IMR-90 (cell line): Measurements from ENCODE around the gene CATSPER1. TPM values are rescaled to one million over a fixed set of nuclear protein-coding genes. Genes with fewer than 3 reads are reported as not detected.

Experiments
- ATAC-seq: fragments of 200-7000 bp; cut with Tn5 transposase; 2 replicates; pipeline ENCODE4 v1.9.1; 2020; ENCODE audit warnings: low read depth, mild to moderate bottlenecking, moderate library complexity
- BruUV-seq: library from RNA; stranded (reverse); fragments of 400-500 nt; replicated peaks from 2 replicates; lab custom pipeline; 2021; lab: Mats Ljungman, UMichigan
- CTCF ChIA-PET: fragments of 300-600 bp; formaldehyde crosslinking; extraction: SDS; loops from one replicate; lab custom pipeline; 2021; ENCODE audit warnings: antibody characterized with exemption; lab: Yijun Ruan, JAX
- POLR2A ChIA-PET: fragments of 300-600 bp; sonication (Branson Sonifier 250); formaldehyde crosslinking; loops from one replicate; lab custom pipeline; 2022; ENCODE audit warnings: antibody characterized with exemption; ENCODE audit not compliant: unreplicated experiment; lab: Charles Lee
- DNase-seq: peaks from one replicate; pipeline ENCODE4 v3.0.0; 2013
- H2AFZ ChIP-seq: replicated peaks from 2 replicates; pipeline ENCODE3; 2013; ENCODE audit warnings: low read length, mild to moderate bottlenecking; ENCODE audit not compliant: poor library complexity
- H2AK5ac ChIP-seq: 2 replicates; pipeline ENCODE4 v1.6.1; 2013; ENCODE audit warnings: low read depth, low read length, inconsistent platforms
- H2AK9ac ChIP-seq: replicated peaks from 2 replicates; pipeline ENCODE3; 2013; ENCODE audit warnings: mild to moderate bottlenecking, low read depth, low read length, moderate library complexity; ENCODE audit not compliant: poor library complexity
- H2BK120ac ChIP-seq: 2 replicates; pipeline ENCODE4 v1.6.1; 2013; ENCODE audit warnings: low read depth, low read length, inconsistent platforms
- H2BK15ac ChIP-seq: 3 replicates; pipeline ENCODE4 v1.6.1; 2013; ENCODE audit warnings: low read depth, low read length, inconsistent platforms
- H2BK20ac ChIP-seq: 2 replicates; pipeline ENCODE4 v1.6.1; 2013; ENCODE audit warnings: low read depth, mild to moderate bottlenecking, inconsistent platforms, low read length, moderate library complexity
- H2BK5ac ChIP-seq: 2 replicates; pipeline ENCODE4 v1.6.1; 2013; ENCODE audit warnings: mild to moderate bottlenecking, low read depth, low read length, inconsistent platforms; ENCODE audit not compliant: poor library complexity, severe bottlenecking
- H3K14ac ChIP-seq: replicated peaks from 2 replicates; pipeline ENCODE4 v1.6.1; 2013; ENCODE audit warnings: low read depth, low read length, inconsistent platforms
- H3K18ac ChIP-seq: 2 replicates; pipeline ENCODE4 v1.6.1; 2013; ENCODE audit warnings: low read depth, low read length, control low read depth
- H3K23ac ChIP-seq: 2 replicates; pipeline ENCODE4 v1.6.1; 2013; ENCODE audit warnings: low read depth, low read length, inconsistent platforms
- H3K27ac ChIP-seq: 2 replicates; pipeline ENCODE4 v1.5.1; 2013; ENCODE audit warnings: mild to moderate bottlenecking, control low read depth, low read length; ENCODE audit not compliant: insufficient read depth
- H3K27me3 ChIP-seq: 2 replicates; pipeline ENCODE4 v1.6.1; 2013; ENCODE audit warnings: low read length; ENCODE audit not compliant: control insufficient read depth, insufficient read depth
- H3K36me3 ChIP-seq: 2 replicates; pipeline ENCODE4 v1.6.1; 2013; ENCODE audit warnings: low read length, mixed read lengths; ENCODE audit not compliant: control insufficient read depth, insufficient read depth
- H3K4ac ChIP-seq: 2 replicates; pipeline ENCODE4 v1.6.1; 2013; ENCODE audit warnings: low read depth, low read length, inconsistent platforms
- H3K4me1 ChIP-seq: 2 replicates; pipeline ENCODE4 v1.6.1; 2013; ENCODE audit warnings: low read length, mixed read lengths; ENCODE audit not compliant: control insufficient read depth, insufficient read depth
- H3K4me2 ChIP-seq: 2 replicates; pipeline ENCODE4 v1.6.1; 2013; ENCODE audit warnings: low read depth, mild to moderate bottlenecking, control low read depth, low read length, moderate library complexity
- H3K4me3 ChIP-seq: 2 replicates; pipeline ENCODE4 v1.5.1; 2013; ENCODE audit warnings: low read depth, mild to moderate bottlenecking, control low read depth, low read length, moderate library complexity; ENCODE audit not compliant: insufficient read depth
- H3K56ac ChIP-seq: 2 replicates; pipeline ENCODE4 v1.6.1; 2013; ENCODE audit warnings: low read length, inconsistent platforms; ENCODE audit not compliant: insufficient read depth; ENCODE audit errors: extremely low read depth
- H3K79me1 ChIP-seq, 2 experiments: 2 replicates each; pipeline ENCODE4 v1.6.1; 2013; ENCODE audit warnings: low read length in 2 of 2, inconsistent platforms in 1 of 2, low read depth in 1 of 2
- H3K9ac ChIP-seq: 2 replicates; pipeline ENCODE4 v1.6.1; 2013; ENCODE audit warnings: low read depth, low read length, control low read depth
- H3K9me1 ChIP-seq: 2 replicates; pipeline ENCODE4 v1.6.1; 2013; ENCODE audit warnings: low read length, inconsistent platforms; ENCODE audit not compliant: insufficient read depth
- H3K9me3 ChIP-seq: 2 replicates; pipeline ENCODE4 v1.6.1; 2013; ENCODE audit warnings: low read length; ENCODE audit not compliant: control insufficient read depth, insufficient read depth
- H4K20me1 ChIP-seq: 2 replicates; pipeline ENCODE4 v1.6.1; 2013; ENCODE audit warnings: low read length, inconsistent platforms; ENCODE audit not compliant: insufficient read depth
- H4K5ac ChIP-seq: 2 replicates; pipeline ENCODE4 v1.6.1; 2013; ENCODE audit warnings: mild to moderate bottlenecking, low read depth, low read length, control low read depth
- H4K8ac ChIP-seq, 2 experiments: 2 replicates each; pipeline ENCODE4 v1.6.1; 2013; ENCODE audit warnings: low read depth in 2 of 2, low read length in 2 of 2, control low read depth in 1 of 2, inconsistent platforms in 1 of 2
- H4K91ac ChIP-seq: 2 replicates; pipeline ENCODE4 v1.6.1; 2013; ENCODE audit warnings: low read depth, low read length, inconsistent platforms; ENCODE audit not compliant: insufficient read depth
- BHLHE40 ChIP-seq: fragments of 150-350 bp; IDR thresholded peaks from 2 replicates; pipeline ENCODE4 v1.6.1; 2016; ENCODE audit warnings: mild to moderate bottlenecking, low read depth, low read length
- CHD1 ChIP-seq: IDR thresholded peaks from 2 replicates; pipeline ENCODE4 v1.6.1; 2012; ENCODE audit warnings: low read depth, low read length, improper control_type of control experiment
- FOS ChIP-seq: fragments of 150-350 bp; IDR thresholded peaks from 2 replicates; pipeline ENCODE4 v1.6.1; 2016; ENCODE audit warnings: low read depth, low read length
- MAZ ChIP-seq: IDR thresholded peaks from 2 replicates; pipeline ENCODE4 v1.6.1; 2012; ENCODE audit warnings: low read depth, mild to moderate bottlenecking, low read length, improper control_type of control experiment, moderate library complexity, borderline replicate concordance
- NFE2L2 ChIP-seq: fragments of 150-350 bp; IDR thresholded peaks from 2 replicates; pipeline ENCODE4 v1.6.1; 2016; ENCODE audit warnings: low read depth, mild to moderate bottlenecking, low read length
- RAD21 ChIP-seq: IDR thresholded peaks from 2 replicates; pipeline ENCODE4 v1.6.1; 2012; ENCODE audit warnings: low read length, improper control_type of control experiment
- WGBS, 2 experiments: methylation state at CpG; one replicate each; pipeline versions ENCODE4 v1.1.5 to v1.1.7; 2013; ENCODE audit warnings: missing lambda C conversion rate in 2 of 2; ENCODE audit not compliant: insufficient read length in 1 of 2; ENCODE audit errors: extremely low coverage in 2 of 2; 5-methylcytosine and 5-hydroxymethylcytosine counted together
- dilution Hi-C: fragments of 300-500 bp; cut with HindIII; formaldehyde crosslinking; loops from one replicate; pipeline ENCODE4 v1.14.3; 2018; ENCODE audit warnings: low sequenced_read_pairs; ENCODE audit not compliant: unreplicated experiment
- in situ Hi-C: fragments of 300-500 bp; cut with MboI; formaldehyde crosslinking; loops from 3 replicates; pipeline ENCODE4 v1.14.3; 2019; ENCODE audit warnings: low sequenced_read_pairs, inconsistent platforms, mixed read lengths
- intact Hi-C: fragments of 100-400 bp; cut with micrococcal nuclease; formaldehyde crosslinking; loops from 2 replicates; pipeline ENCODE4 v1.10.0; 2022
- polyA plus RNA-seq, 3 experiments: library from polyadenylated mRNA; depleted of rRNA; stranded (reverse); fragments of >200 nt; gene quantifications; 2 replicates each; pipeline ENCODE4 v1.2.3, GENCODE V29; 2012; ENCODE audit warnings: low replicate concordance in 1 of 3
- total RNA-seq: library from RNA; depleted of rRNA; stranded (reverse); fragments of >200 nt; gene quantifications from 2 replicates; pipeline ENCODE4 v1.2.3, GENCODE V29; 2012
- TF ChIP-seq, protein P1 (sequence below): fragments of 150-350 bp; IDR thresholded peaks from 2 replicates; pipeline ENCODE4 v1.6.1; 2017; ENCODE audit warnings: mild to moderate bottlenecking, antibody characterized with exemption, low read length, low read depth
- TF ChIP-seq, protein P2 (sequence below): conservative IDR thresholded peaks from 2 replicates; pipeline ENCODE4 v1.5.1; 2012; ENCODE audit warnings: mild to moderate bottlenecking, low read depth, low read length, improper control_type of control experiment

CATSPER1 gene
- total and polyA plus RNA-seq, 2 of the 4 experiments (the other 2 are of a cell fraction), result 0.18 to 0.91 TPM

DNA sequence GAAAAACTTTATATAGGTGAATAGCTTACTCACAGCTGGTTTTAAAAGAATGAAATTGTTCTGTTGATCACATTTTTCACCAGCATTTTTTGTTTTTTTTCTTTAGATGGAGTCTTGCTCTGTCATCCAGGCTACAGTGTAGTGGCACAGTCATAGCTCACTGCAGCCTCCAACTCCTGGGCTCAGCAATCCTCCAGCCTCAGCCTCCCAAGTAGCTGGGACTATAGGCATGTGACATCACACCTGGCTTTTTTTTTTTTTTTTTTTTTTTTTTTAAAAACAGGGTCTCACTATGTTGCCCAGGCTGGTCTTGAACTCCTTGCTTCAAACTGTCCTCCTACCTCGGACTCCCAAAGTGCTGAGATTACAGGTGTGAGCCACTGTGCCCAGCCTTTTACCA, 47.4 kb upstream of the CATSPER1 start:
- dilution Hi-C loops (no loop called here), intact Hi-C loops (loop anchor here (5.0 kb wide), 1 partner anchor 39 kb away; no protein-coding TSS in a partner anchor), in situ Hi-C loops (no loop called here)
- no TSS peak for BruUV-seq
- H2AK5ac ChIP-seq, result no peak overlapping the region
- no peak overlapping the region for H4K5ac ChIP-seq
- H4K8ac ChIP-seq, result no peak overlapping the region
- TF ChIP-seq NFE2L2 (no peak), FOS (no peak), RAD21 (no peak), CHD1 (no peak), BHLHE40 (no peak), MAZ (no peak)
- TF ChIP-seq, protein P1, sequence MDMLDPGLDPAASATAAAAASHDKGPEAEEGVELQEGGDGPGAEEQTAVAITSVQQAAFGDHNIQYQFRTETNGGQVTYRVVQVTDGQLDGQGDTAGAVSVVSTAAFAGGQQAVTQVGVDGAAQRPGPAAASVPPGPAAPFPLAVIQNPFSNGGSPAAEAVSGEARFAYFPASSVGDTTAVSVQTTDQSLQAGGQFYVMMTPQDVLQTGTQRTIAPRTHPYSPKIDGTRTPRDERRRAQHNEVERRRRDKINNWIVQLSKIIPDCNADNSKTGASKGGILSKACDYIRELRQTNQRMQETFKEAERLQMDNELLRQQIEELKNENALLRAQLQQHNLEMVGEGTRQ, result no peak
- TF ChIP-seq, protein P2, sequence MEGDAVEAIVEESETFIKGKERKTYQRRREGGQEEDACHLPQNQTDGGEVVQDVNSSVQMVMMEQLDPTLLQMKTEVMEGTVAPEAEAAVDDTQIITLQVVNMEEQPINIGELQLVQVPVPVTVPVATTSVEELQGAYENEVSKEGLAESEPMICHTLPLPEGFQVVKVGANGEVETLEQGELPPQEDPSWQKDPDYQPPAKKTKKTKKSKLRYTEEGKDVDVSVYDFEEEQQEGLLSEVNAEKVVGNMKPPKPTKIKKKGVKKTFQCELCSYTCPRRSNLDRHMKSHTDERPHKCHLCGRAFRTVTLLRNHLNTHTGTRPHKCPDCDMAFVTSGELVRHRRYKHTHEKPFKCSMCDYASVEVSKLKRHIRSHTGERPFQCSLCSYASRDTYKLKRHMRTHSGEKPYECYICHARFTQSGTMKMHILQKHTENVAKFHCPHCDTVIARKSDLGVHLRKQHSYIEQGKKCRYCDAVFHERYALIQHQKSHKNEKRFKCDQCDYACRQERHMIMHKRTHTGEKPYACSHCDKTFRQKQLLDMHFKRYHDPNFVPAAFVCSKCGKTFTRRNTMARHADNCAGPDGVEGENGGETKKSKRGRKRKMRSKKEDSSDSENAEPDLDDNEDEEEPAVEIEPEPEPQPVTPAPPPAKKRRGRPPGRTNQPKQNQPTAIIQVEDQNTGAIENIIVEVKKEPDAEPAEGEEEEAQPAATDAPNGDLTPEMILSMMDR, result no peak
- H3K4ac ChIP-seq, result no peak overlapping the region
- CTCF ChIA-PET, result no interaction called here
- peaks cover 18% of the 10 kb centered on the region for H3K9me1 ChIP-seq
- no CpG with 5 or more reads among the region's 1 CpG for WGBS, 2 experiments
- H2BK5ac ChIP-seq, result no peak overlapping the region
- no peak overlapping the region for H3K4me3 ChIP-seq
- H3K36me3 ChIP-seq, result peaks cover 18% of the 10 kb centered on the region
- H3K27ac ChIP-seq, result no peak overlapping the region
- H2BK20ac ChIP-seq, result no peak overlapping the region
- H3K56ac ChIP-seq, result no peak overlapping the region
- no peak overlapping the region for H4K91ac ChIP-seq
- H3K9ac ChIP-seq, result no peak overlapping the region
- H3K27me3 ChIP-seq, result no peaks in the 10 kb centered on the region
- no peaks in the 10 kb centered on the region for H3K9me3 ChIP-seq
- no peak overlapping the region for H2BK120ac ChIP-seq
- no peak overlapping the region for H2AK9ac ChIP-seq
- DNase-seq (no peak), ATAC-seq (no peak)
- no peak overlapping the region for H2BK15ac ChIP-seq
- no peak overlapping the region for H3K14ac ChIP-seq
- POLR2A ChIA-PET, result no interaction called here
- H3K4me2 ChIP-seq, result no peak overlapping the region
- no peak overlapping the region for H3K18ac ChIP-seq
- H3K79me1 ChIP-seq, result peaks cover 27 to 61% of the 10 kb centered on the region in 2 experiments
- no peak overlapping the region for H2AFZ ChIP-seq
- H3K23ac ChIP-seq, result no peak overlapping the region
- peaks cover 38% of the 10 kb centered on the region for H4K20me1 ChIP-seq
- H3K4me1 ChIP-seq, result peaks cover 14% of the 10 kb centered on the region
